Measurements from ENCODE around the gene TAS2R46.

GRCh38 chr12:11108862-11109261 is 46.8 kb upstream of the TAS2R46 start:
- TF ChIP-seq REST (IDR thresholded peaks at IDR 0.05) (no peak), CTCF (IDR thresholded peaks at IDR 0.05) (no peak), POLR2A (IDR thresholded peaks at IDR 0.05; ENCODE audit: low read length) (no peak), JUNB (IDR thresholded peaks at IDR 0.05) (no peak), USF2 (IDR thresholded peaks at IDR 0.05) (no peak), JUN (IDR thresholded peaks at IDR 0.05) (no peak), RAD21 (conservative IDR thresholded peaks at IDR 0.05 in 1 of 2, IDR thresholded peaks at IDR 0.05 in 1 of 2) (no peak), ELK1 (IDR thresholded peaks at IDR 0.05; ENCODE audit: low read depth, low read length) (no peak), PHF8 (IDR thresholded peaks at IDR 0.05; ENCODE audit: borderline replicate concordance, low read depth) (no peak), RFX5 (IDR thresholded peaks at IDR 0.05) (no peak), ZSCAN20 (CRISPR knock-in tag; IDR thresholded peaks at IDR 0.05) (no peak), EP300 (IDR thresholded peaks at IDR 0.05) (no peak), CEBPB (IDR thresholded peaks at IDR 0.05) (no peak), SREBF2 (IDR thresholded peaks at IDR 0.05) (no peak)
